ENCODE results near the gene GALR1.

DNA sequence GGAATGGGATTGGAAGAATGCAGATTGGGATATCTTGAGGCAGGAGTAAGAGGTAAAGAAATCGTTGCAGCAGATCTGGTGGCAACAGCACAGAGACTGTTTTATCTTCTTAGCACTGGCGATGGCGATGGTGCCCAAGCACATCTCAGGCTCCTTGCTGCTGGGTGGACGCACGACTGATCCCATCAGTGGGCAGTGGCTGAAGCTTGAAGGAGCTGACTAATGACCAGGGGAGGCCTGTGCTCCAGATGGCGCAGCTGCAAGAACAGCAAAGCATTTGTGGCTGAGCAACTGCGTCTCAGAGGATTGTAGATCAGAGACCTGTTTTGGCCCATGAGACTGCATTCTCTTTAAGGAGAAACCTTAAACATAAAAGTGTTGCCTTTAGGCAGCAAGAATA is 54.6 kb downstream of the GALR1 start:
- TF ChIP-seq EZH2phosphoT487 (IDR thresholded peaks at IDR 0.05; ENCODE audit: unreplicated experiment) (no peak), EZH2 (IDR thresholded peaks at IDR 0.05; ENCODE audit: low read depth, unreplicated experiment) (no peak), POLR2AphosphoS5 (IDR thresholded peaks at IDR 0.05; ENCODE audit: low read depth) (no peak), CREB1 (CRISPR knock-in tag; IDR thresholded peaks at IDR 0.05; ENCODE audit: low read depth) (no peak)
- TF ChIP-seq, protein P1, sequence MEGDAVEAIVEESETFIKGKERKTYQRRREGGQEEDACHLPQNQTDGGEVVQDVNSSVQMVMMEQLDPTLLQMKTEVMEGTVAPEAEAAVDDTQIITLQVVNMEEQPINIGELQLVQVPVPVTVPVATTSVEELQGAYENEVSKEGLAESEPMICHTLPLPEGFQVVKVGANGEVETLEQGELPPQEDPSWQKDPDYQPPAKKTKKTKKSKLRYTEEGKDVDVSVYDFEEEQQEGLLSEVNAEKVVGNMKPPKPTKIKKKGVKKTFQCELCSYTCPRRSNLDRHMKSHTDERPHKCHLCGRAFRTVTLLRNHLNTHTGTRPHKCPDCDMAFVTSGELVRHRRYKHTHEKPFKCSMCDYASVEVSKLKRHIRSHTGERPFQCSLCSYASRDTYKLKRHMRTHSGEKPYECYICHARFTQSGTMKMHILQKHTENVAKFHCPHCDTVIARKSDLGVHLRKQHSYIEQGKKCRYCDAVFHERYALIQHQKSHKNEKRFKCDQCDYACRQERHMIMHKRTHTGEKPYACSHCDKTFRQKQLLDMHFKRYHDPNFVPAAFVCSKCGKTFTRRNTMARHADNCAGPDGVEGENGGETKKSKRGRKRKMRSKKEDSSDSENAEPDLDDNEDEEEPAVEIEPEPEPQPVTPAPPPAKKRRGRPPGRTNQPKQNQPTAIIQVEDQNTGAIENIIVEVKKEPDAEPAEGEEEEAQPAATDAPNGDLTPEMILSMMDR (conservative IDR thresholded peaks at IDR 0.05; ENCODE audit: low read depth in 2 of 2), result no peak
- TF ChIP-seq, protein P2, sequence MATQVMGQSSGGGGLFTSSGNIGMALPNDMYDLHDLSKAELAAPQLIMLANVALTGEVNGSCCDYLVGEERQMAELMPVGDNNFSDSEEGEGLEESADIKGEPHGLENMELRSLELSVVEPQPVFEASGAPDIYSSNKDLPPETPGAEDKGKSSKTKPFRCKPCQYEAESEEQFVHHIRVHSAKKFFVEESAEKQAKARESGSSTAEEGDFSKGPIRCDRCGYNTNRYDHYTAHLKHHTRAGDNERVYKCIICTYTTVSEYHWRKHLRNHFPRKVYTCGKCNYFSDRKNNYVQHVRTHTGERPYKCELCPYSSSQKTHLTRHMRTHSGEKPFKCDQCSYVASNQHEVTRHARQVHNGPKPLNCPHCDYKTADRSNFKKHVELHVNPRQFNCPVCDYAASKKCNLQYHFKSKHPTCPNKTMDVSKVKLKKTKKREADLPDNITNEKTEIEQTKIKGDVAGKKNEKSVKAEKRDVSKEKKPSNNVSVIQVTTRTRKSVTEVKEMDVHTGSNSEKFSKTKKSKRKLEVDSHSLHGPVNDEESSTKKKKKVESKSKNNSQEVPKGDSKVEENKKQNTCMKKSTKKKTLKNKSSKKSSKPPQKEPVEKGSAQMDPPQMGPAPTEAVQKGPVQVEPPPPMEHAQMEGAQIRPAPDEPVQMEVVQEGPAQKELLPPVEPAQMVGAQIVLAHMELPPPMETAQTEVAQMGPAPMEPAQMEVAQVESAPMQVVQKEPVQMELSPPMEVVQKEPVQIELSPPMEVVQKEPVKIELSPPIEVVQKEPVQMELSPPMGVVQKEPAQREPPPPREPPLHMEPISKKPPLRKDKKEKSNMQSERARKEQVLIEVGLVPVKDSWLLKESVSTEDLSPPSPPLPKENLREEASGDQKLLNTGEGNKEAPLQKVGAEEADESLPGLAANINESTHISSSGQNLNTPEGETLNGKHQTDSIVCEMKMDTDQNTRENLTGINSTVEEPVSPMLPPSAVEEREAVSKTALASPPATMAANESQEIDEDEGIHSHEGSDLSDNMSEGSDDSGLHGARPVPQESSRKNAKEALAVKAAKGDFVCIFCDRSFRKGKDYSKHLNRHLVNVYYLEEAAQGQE (IDR thresholded peaks at IDR 0.05; ENCODE audit: unreplicated experiment), result no peak

Data from GM23338 (cell line).